WTC11 (cell line): ENCODE results near the gene TLK1. TPM values are rescaled to one million over a fixed set of nuclear protein-coding genes. Genes with fewer than 3 reads are reported as not detected.

Experiments used
- ATAC-seq: fragments of 200-7000 bp; cut with Tn5 transposase; 2 replicates; pipeline ENCODE4 v1.10.0; 2021; ENCODE audit warnings: mild to moderate bottlenecking, moderate library complexity
- CTCF ChIA-PET: fragments of 300-600 bp; sonication (Branson Sonifier 250); formaldehyde crosslinking; loops from one replicate; lab custom pipeline; 2021; ENCODE audit warnings: antibody characterized with exemption; lab: Charles Lee
- POLR2A ChIA-PET: fragments of 350-600 bp; sonication (Branson Sonifier 250); formaldehyde crosslinking; loops from one replicate; lab custom pipeline; 2021; ENCODE audit warnings: antibody characterized with exemption; lab: Charles Lee
- DNase-seq: peaks from one replicate; pipeline ENCODE4 v3.0.0; 2021; ENCODE audit warnings: low spot score
- H3K27ac Mint-ChIP-seq: 2 replicates; pipeline ENCODE4 v1.8.0; 2021; ENCODE audit warnings: mixed read lengths
- H3K27me3 Mint-ChIP-seq: 2 replicates; pipeline ENCODE4 v1.8.0; 2021; ENCODE audit warnings: low read depth, mild to moderate bottlenecking, moderate library complexity, mixed read lengths
- H3K36me3 Mint-ChIP-seq: 2 replicates; pipeline ENCODE4 v1.8.0; 2021; ENCODE audit warnings: mixed read lengths
- H3K4me1 Mint-ChIP-seq: 2 replicates; pipeline ENCODE4 v1.8.0; 2022; ENCODE audit warnings: mixed read lengths
- H3K4me3 Mint-ChIP-seq: 2 replicates; pipeline ENCODE4 v1.8.0; 2021; ENCODE audit warnings: mild to moderate bottlenecking, moderate library complexity, mixed read lengths
- H3K9me3 Mint-ChIP-seq: 2 replicates; pipeline ENCODE4 v1.8.0; 2021; ENCODE audit warnings: mixed read lengths
- AFF4 ChIP-seq: sonication (generic); formaldehyde crosslinking; IDR thresholded peaks from 2 replicates; pipeline ENCODE4 v1.8.1; 2023; ENCODE audit warnings: mild to moderate bottlenecking, missing genetic modification reagents, borderline replicate concordance
- ATF2 ChIP-seq: sonication (generic); formaldehyde crosslinking; IDR thresholded peaks from 2 replicates; pipeline ENCODE4 v1.8.1; 2022; ENCODE audit warnings: low read depth, missing genetic modification reagents, borderline replicate concordance
- CREB1 ChIP-seq: sonication (generic); formaldehyde crosslinking; IDR thresholded peaks from 2 replicates; pipeline ENCODE4 v1.8.0; 2023; ENCODE audit warnings: mild to moderate bottlenecking, missing genetic modification reagents
- CTCF ChIP-seq: fragments of 200-600 bp; IDR thresholded peaks from 2 replicates; pipeline ENCODE4 v1.8.0; 2022; ENCODE audit warnings: antibody characterized with exemption
- E2F1 ChIP-seq: sonication (generic); formaldehyde crosslinking; IDR thresholded peaks from 2 replicates; pipeline ENCODE4 v1.8.0; 2022; ENCODE audit warnings: mild to moderate bottlenecking, missing genetic modification reagents
- E2F4 ChIP-seq: sonication (generic); formaldehyde crosslinking; IDR thresholded peaks from 2 replicates; pipeline ENCODE4 v1.8.1; 2022; ENCODE audit warnings: low read depth, mild to moderate bottlenecking, moderate library complexity, missing genetic modification reagents, borderline replicate concordance
- ELF4 ChIP-seq: sonication (generic); formaldehyde crosslinking; IDR thresholded peaks from 2 replicates; pipeline ENCODE4 v1.8.1; 2022; ENCODE audit warnings: low read depth, mild to moderate bottlenecking, moderate library complexity, missing genetic modification reagents
- EMX1 ChIP-seq: fragments of 250-450 bp; sonication (Bioruptor Pico); IDR thresholded peaks from 2 replicates; pipeline ENCODE4 v1.8.0; 2021; ENCODE audit warnings: mild to moderate bottlenecking
- ESRRA ChIP-seq: sonication (generic); formaldehyde crosslinking; IDR thresholded peaks from 2 replicates; pipeline ENCODE4 v1.8.1; 2022; ENCODE audit warnings: mild to moderate bottlenecking, missing genetic modification reagents, borderline replicate concordance
- FOXK1 ChIP-seq: sonication (generic); formaldehyde crosslinking; IDR thresholded peaks from 2 replicates; pipeline ENCODE4 v1.8.0; 2022; ENCODE audit warnings: mild to moderate bottlenecking, moderate library complexity, missing genetic modification reagents
- MLX ChIP-seq: sonication (generic); formaldehyde crosslinking; IDR thresholded peaks from 2 replicates; pipeline ENCODE4 v1.8.1; 2023; ENCODE audit warnings: mild to moderate bottlenecking, missing genetic modification reagents, moderate library complexity
- NR1H2 ChIP-seq: sonication (generic); formaldehyde crosslinking; IDR thresholded peaks from 2 replicates; pipeline ENCODE4 v1.9.0; 2021; ENCODE audit warnings: mild to moderate bottlenecking, moderate library complexity, missing genetic modification reagents
- NR3C1 ChIP-seq: sonication (generic); formaldehyde crosslinking; conservative IDR thresholded peaks from 2 replicates; pipeline ENCODE4 v1.8.1; 2023; ENCODE audit warnings: low read depth, mild to moderate bottlenecking, missing genetic modification reagents
- PRDM15 ChIP-seq: sonication (generic); formaldehyde crosslinking; IDR thresholded peaks from 2 replicates; pipeline ENCODE4 v1.8.0; 2022; ENCODE audit warnings: missing genetic modification reagents
- PREB ChIP-seq: sonication (generic); formaldehyde crosslinking; IDR thresholded peaks from 2 replicates; pipeline ENCODE4 v1.8.1; 2022; ENCODE audit warnings: mild to moderate bottlenecking, missing genetic modification reagents, moderate library complexity, borderline replicate concordance
- PRRX2 ChIP-seq: fragments of 250-450 bp; sonication (Bioruptor Pico); IDR thresholded peaks from 2 replicates; pipeline ENCODE4 v1.8.0; 2021; ENCODE audit warnings: mild to moderate bottlenecking
- RELA ChIP-seq: sonication (generic); formaldehyde crosslinking; IDR thresholded peaks from 2 replicates; pipeline ENCODE4 v1.8.1; 2022; ENCODE audit warnings: missing genetic modification reagents, mild to moderate bottlenecking, borderline replicate concordance
- ZNF219 ChIP-seq: sonication (generic); formaldehyde crosslinking; IDR thresholded peaks from 2 replicates; pipeline ENCODE4 v1.8.0; 2023; ENCODE audit warnings: missing genetic modification reagents, mild to moderate bottlenecking, borderline replicate concordance
- ZNF396 ChIP-seq: fragments of 250-450 bp; sonication (Bioruptor Pico); IDR thresholded peaks from 2 replicates; pipeline ENCODE4 v1.8.0; 2021; ENCODE audit warnings: mild to moderate bottlenecking, moderate library complexity, borderline replicate concordance
- total RNA-seq: library from RNA; stranded (reverse); gene quantifications from 3 replicates; pipeline ENCODE4 v1.2.3, GENCODE V29; 2021

The TLK1 gene
- total RNA-seq, 1 experiment from 2014 or later = 91.1 TPM

GRCh38 chr2:171141320-171141719 lies 19.4 kb downstream of the TLK1 start:
- H3K36me3 Mint-ChIP-seq = no peaks in the 10 kb centered on the region
- no peak for TF ChIP-seq ZNF219 (CRISPR knock-in tag)
- POLR2A ChIA-PET = no interaction called here
- no peak overlapping the region for H3K4me3 Mint-ChIP-seq
- ATAC-seq (peak; percentile 27; the same call in 1 of the 2 replicates), DNase-seq (no peak)
- peak overlapping the region; percentile 77 for H3K27ac Mint-ChIP-seq
- H3K27me3 Mint-ChIP-seq = no peaks in the 10 kb centered on the region
- CTCF ChIA-PET = interaction anchor here (0.5 to 3.3 kb wide), 5 partner anchors 8 to 288 kb away, joined by 3 to 13 read pairs (median 3); no protein-coding TSS in a partner anchor
- H3K9me3 Mint-ChIP-seq = no peaks in the 10 kb centered on the region
- H3K4me1 Mint-ChIP-seq = peaks cover 65% of the 10 kb centered on the region

- CTCF ChIA-PET = interaction anchor here (1.0 to 3.3 kb wide), 2 partner anchors 53 to 276 kb away, joined by 3 to 13 read pairs; no protein-coding TSS in a partner anchor
- POLR2A ChIA-PET = no interaction called here
- Mint-ChIP-seq H3K36me3 (no peaks in the 10 kb centered on the region), H3K4me1 (peaks cover 73% of the 10 kb centered on the region), H3K27me3 (no peaks in the 10 kb centered on the region), H3K4me3 (no peak overlapping the region), H3K27ac (peak overlapping the region; percentile 98), H3K9me3 (no peaks in the 10 kb centered on the region)
- ATAC-seq = peak; percentile 83
- DNase-seq = peak; percentile 65
- no peak for TF ChIP-seq E2F1 (CRISPR knock-in tag)
- TF ChIP-seq NR1H2 (CRISPR knock-in tag) = no peak
- TF ChIP-seq ATF2 (CRISPR knock-in tag) = no peak
- no peak for TF ChIP-seq AFF4 (CRISPR knock-in tag)
- TF ChIP-seq PREB (CRISPR knock-in tag) = no peak
- no peak for TF ChIP-seq MLX (CRISPR knock-in tag)
- TF ChIP-seq E2F4 = no peak
- TF ChIP-seq PRRX2 = no peak
- no peak for TF ChIP-seq ELF4 (CRISPR knock-in tag)
- no peak for TF ChIP-seq CTCF
- no peak for TF ChIP-seq CREB1
- no peak for TF ChIP-seq FOXK1
- TF ChIP-seq PRDM15 (CRISPR knock-in tag) = no peak
- no peak for TF ChIP-seq RELA (CRISPR knock-in tag)
- no peak for TF ChIP-seq NR3C1
- no peak for TF ChIP-seq ESRRA
- TF ChIP-seq ZNF396 (CRISPR knock-in tag) = no peak
- no peak for TF ChIP-seq EMX1 (CRISPR knock-in tag)
These were observed 20.8 kb downstream of the TLK1 start for GRCh38 chr2:171139860-171140259.
